Activated gamma-delta T cell treated with Interleukin-2 at 50 U/mL for 16 hours (primary cell): ENCODE data around the gene FNIP2.

Source experiments
- DNase-seq: peaks from one replicate; pipeline ENCODE4 v3.0.0-alpha.2; 2020

FNIP2 gene

GRCh38 chr4:158763462-158763861 is 5.4 kb upstream of the FNIP2 start:
- no peak for DNase-seq

- no peak for DNase-seq
These were observed 2.3 kb upstream of the FNIP2 start for GRCh38 chr4:158766434-158767044.

GRCh38 chr4:158767451-158767850 is 1.4 kb upstream of the FNIP2 start:
- no peak for DNase-seq

GRCh38 chr4:158769175-158769921 is 522 bp downstream of the FNIP2 start:
- peak; percentile 32 for DNase-seq

GRCh38 chr4:158770671-158771070 is 1.8 kb downstream of the FNIP2 start:
- no peak for DNase-seq

GRCh38 chr4:158771776-158772175 is 3.0 kb downstream of the FNIP2 start:
- DNase-seq: no peak

- no peak for DNase-seq
These were observed 6.3 kb downstream of the FNIP2 start for GRCh38 chr4:158775091-158775651.

- DNase-seq: no peak
These were observed 7.3 kb downstream of the FNIP2 start for GRCh38 chr4:158776106-158776505.

GRCh38 chr4:158777423-158778155 is 8.8 kb downstream of the FNIP2 start:
- no peak for DNase-seq

- DNase-seq: no peak
These were observed 9.4 kb downstream of the FNIP2 start for GRCh38 chr4:158778156-158778711.

GRCh38 chr4:158778712-158779111 is 9.9 kb downstream of the FNIP2 start:
- DNase-seq: no peak

- DNase-seq: no peak
These were observed 13.1 kb downstream of the FNIP2 start for GRCh38 chr4:158781963-158782362.

- DNase-seq: no peak
These were observed 13.9 kb downstream of the FNIP2 start for GRCh38 chr4:158782551-158783360.

- DNase-seq: no peak
These were observed 15.0 kb downstream of the FNIP2 start for GRCh38 chr4:158783785-158784184.

GRCh38 chr4:158785718-158786117 is 16.9 kb downstream of the FNIP2 start:
- no peak for DNase-seq

- no peak for DNase-seq
These were observed 17.3 kb downstream of the FNIP2 start for GRCh38 chr4:158786121-158786601.

GRCh38 chr4:158786955-158787354 is 18.1 kb downstream of the FNIP2 start:
- DNase-seq: no peak

- DNase-seq: no peak
These were observed 19.1 kb downstream of the FNIP2 start for GRCh38 chr4:158787709-158788475.

GRCh38 chr4:158788516-158788915 is 19.7 kb downstream of the FNIP2 start:
- no peak for DNase-seq

- DNase-seq: no peak
These were observed 21.0 kb downstream of the FNIP2 start for GRCh38 chr4:158789853-158790252.

- DNase-seq: no peak
These were observed 24.2 kb downstream of the FNIP2 start for GRCh38 chr4:158793021-158793420.
